ENCODE results near the gene TOR1AIP1.

Gene TOR1AIP1

GRCh38 chr1:179921472-179921871 lies 39.4 kb downstream of the TOR1AIP1 start:
- no peaks in the 10 kb centered on the region for H3K9me3 ChIP-seq (ENCODE audit: control insufficient read depth, insufficient read depth, low read depth, low read length)
- ChIA-PET POLR2A (interaction anchor here (1.2 kb wide), 1 partner anchor 33 kb away, joined by 4 read pairs; the partner anchor contains the start of gene CEP350), CTCF (interaction anchor here (0.8 kb wide), 1 partner anchor 10 kb away, joined by 3 read pairs; no protein-coding TSS in a partner anchor)
- H3K27ac ChIP-seq (ENCODE audit: extremely low read depth, low read depth, low read length) = no peak overlapping the region
- peaks cover 0 to 22% of the 10 kb centered on the region in 2 experiments for H3K36me3 ChIP-seq (ENCODE audit: control insufficient read depth in 2 of 2, insufficient read depth in 1 of 2, low read length in 2 of 2)
- H3K4me3 ChIP-seq (ENCODE audit: low read depth, low read length) = no peak overlapping the region
- TF ChIP-seq KLF7 (tag by site-specific recombination; IDR thresholded peaks at IDR 0.05; ENCODE audit: borderline replicate concordance) = no peak
- peak; percentile 11; the same call in 1 of the 2 replicates for TF ChIP-seq PRDM1 (tag by site-specific recombination; IDR thresholded peaks at IDR 0.05)
- H3K4me1 ChIP-seq (ENCODE audit: control insufficient read depth, insufficient read depth, low read length) = peaks cover 12% of the 10 kb centered on the region

GRCh38 chr1:179921981-179922872 lies 40.1 kb downstream of the TOR1AIP1 start:
- CTCF ChIA-PET = interaction anchor here (0.6 to 0.8 kb wide), 2 partner anchors 11 kb away, joined by 3 read pairs; no protein-coding TSS in a partner anchor
- H3K9me3 ChIP-seq (ENCODE audit: control insufficient read depth, insufficient read depth, low read depth, low read length) = no peaks in the 10 kb centered on the region
- H3K36me3 ChIP-seq (ENCODE audit: control insufficient read depth in 2 of 2, insufficient read depth in 1 of 2, low read length in 2 of 2) = peaks cover 0 to 22% of the 10 kb centered on the region in 2 experiments
- H3K27ac ChIP-seq (ENCODE audit: extremely low read depth, low read depth, low read length) = no peak overlapping the region
- H3K4me3 ChIP-seq (ENCODE audit: low read depth, low read length) = no peak overlapping the region
- TF ChIP-seq ZNF24 (tag by site-specific recombination; IDR thresholded peaks at IDR 0.05) = no peak
- TF ChIP-seq, protein P1, sequence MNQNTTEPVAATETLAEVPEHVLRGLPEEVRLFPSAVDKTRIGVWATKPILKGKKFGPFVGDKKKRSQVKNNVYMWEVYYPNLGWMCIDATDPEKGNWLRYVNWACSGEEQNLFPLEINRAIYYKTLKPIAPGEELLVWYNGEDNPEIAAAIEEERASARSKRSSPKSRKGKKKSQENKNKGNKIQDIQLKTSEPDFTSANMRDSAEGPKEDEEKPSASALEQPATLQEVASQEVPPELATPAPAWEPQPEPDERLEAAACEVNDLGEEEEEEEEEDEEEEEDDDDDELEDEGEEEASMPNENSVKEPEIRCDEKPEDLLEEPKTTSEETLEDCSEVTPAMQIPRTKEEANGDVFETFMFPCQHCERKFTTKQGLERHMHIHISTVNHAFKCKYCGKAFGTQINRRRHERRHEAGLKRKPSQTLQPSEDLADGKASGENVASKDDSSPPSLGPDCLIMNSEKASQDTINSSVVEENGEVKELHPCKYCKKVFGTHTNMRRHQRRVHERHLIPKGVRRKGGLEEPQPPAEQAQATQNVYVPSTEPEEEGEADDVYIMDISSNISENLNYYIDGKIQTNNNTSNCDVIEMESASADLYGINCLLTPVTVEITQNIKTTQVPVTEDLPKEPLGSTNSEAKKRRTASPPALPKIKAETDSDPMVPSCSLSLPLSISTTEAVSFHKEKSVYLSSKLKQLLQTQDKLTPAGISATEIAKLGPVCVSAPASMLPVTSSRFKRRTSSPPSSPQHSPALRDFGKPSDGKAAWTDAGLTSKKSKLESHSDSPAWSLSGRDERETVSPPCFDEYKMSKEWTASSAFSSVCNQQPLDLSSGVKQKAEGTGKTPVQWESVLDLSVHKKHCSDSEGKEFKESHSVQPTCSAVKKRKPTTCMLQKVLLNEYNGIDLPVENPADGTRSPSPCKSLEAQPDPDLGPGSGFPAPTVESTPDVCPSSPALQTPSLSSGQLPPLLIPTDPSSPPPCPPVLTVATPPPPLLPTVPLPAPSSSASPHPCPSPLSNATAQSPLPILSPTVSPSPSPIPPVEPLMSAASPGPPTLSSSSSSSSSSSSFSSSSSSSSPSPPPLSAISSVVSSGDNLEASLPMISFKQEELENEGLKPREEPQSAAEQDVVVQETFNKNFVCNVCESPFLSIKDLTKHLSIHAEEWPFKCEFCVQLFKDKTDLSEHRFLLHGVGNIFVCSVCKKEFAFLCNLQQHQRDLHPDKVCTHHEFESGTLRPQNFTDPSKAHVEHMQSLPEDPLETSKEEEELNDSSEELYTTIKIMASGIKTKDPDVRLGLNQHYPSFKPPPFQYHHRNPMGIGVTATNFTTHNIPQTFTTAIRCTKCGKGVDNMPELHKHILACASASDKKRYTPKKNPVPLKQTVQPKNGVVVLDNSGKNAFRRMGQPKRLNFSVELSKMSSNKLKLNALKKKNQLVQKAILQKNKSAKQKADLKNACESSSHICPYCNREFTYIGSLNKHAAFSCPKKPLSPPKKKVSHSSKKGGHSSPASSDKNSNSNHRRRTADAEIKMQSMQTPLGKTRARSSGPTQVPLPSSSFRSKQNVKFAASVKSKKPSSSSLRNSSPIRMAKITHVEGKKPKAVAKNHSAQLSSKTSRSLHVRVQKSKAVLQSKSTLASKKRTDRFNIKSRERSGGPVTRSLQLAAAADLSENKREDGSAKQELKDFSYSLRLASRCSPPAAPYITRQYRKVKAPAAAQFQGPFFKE (tag by site-specific recombination; IDR thresholded peaks at IDR 0.05; ENCODE audit: borderline replicate concordance) = no peak
- no peak for TF ChIP-seq MYNN (tag by site-specific recombination; IDR thresholded peaks at IDR 0.05; ENCODE audit: borderline replicate concordance)
- no peak for TF ChIP-seq ZNF221 (tag by site-specific recombination; IDR thresholded peaks at IDR 0.05; ENCODE audit: borderline replicate concordance)
- TF ChIP-seq ZNF654 (tag by site-specific recombination; IDR thresholded peaks at IDR 0.05; ENCODE audit: low read depth) = no peak
- no peak for TF ChIP-seq ZNF571 (tag by site-specific recombination; IDR thresholded peaks at IDR 0.05)
- TF ChIP-seq ZNF837 (tag by site-specific recombination; IDR thresholded peaks at IDR 0.05) = no peak
- no peak for TF ChIP-seq BCL6B (tag by site-specific recombination; IDR thresholded peaks at IDR 0.05)
- no peak for TF ChIP-seq ZNF561 (tag by site-specific recombination; IDR thresholded peaks at IDR 0.05; ENCODE audit: borderline replicate concordance)
- TF ChIP-seq ZNF175 (tag by site-specific recombination; IDR thresholded peaks at IDR 0.05) = no peak
- no peak for TF ChIP-seq ZBTB21 (tag by site-specific recombination; IDR thresholded peaks at IDR 0.05)
- TF ChIP-seq PRDM1 (tag by site-specific recombination; IDR thresholded peaks at IDR 0.05) = no peak
- no peak for TF ChIP-seq ZNF530 (tag by site-specific recombination; IDR thresholded peaks at IDR 0.05; ENCODE audit: low read depth)
- no peak for TF ChIP-seq ZNF670 (tag by site-specific recombination; IDR thresholded peaks at IDR 0.05; ENCODE audit: low read depth)
- TF ChIP-seq ZNF239 (tag by site-specific recombination; IDR thresholded peaks at IDR 0.05) = no peak
- H3K4me1 ChIP-seq (ENCODE audit: control insufficient read depth, insufficient read depth, low read length) = peaks cover 12% of the 10 kb centered on the region
- POLR2A ChIA-PET = interaction anchor here (0.6 to 1.2 kb wide), 2 partner anchors 32 to 39 kb away, joined by 3 to 4 read pairs; partner anchors contain the start of gene CEP350

All from HEK293 (cell line).